Osteocyte (in vitro differentiated cells): ENCODE results near the gene BLOC1S1. TPM values are rescaled to one million over a fixed set of nuclear protein-coding genes. Genes with fewer than 3 reads are reported as not detected.

ENCODE experiments used
- DNase-seq: peaks from one replicate; pipeline ENCODE4 v3.0.0; 2021; ENCODE audit warnings: mixed read lengths; ENCODE audit not compliant: unreplicated experiment; ENCODE audit errors: extremely low spot score
- H3K27ac Mint-ChIP-seq: one replicate; pipeline ENCODE4 v1.8.0; 2021; ENCODE audit warnings: mild to moderate bottlenecking, mixed read lengths; ENCODE audit not compliant: unreplicated experiment
- H3K27me3 Mint-ChIP-seq: one replicate; pipeline ENCODE4 v1.8.0; 2021; ENCODE audit warnings: mixed read lengths; ENCODE audit not compliant: unreplicated experiment
- H3K36me3 Mint-ChIP-seq: one replicate; pipeline ENCODE4 v1.8.0; 2021; ENCODE audit warnings: mixed read lengths; ENCODE audit not compliant: unreplicated experiment
- H3K4me1 Mint-ChIP-seq: one replicate; pipeline ENCODE4 v1.8.0; 2021; ENCODE audit warnings: mixed read lengths; ENCODE audit not compliant: unreplicated experiment
- H3K4me3 Mint-ChIP-seq: one replicate; pipeline ENCODE4 v1.8.0; 2021; ENCODE audit warnings: mild to moderate bottlenecking, moderate library complexity, mixed read lengths; ENCODE audit not compliant: unreplicated experiment
- H3K9me3 Mint-ChIP-seq: one replicate; pipeline ENCODE4 v1.8.0; 2021; ENCODE audit warnings: mixed read lengths; ENCODE audit not compliant: unreplicated experiment
- CTCF ChIP-seq: fragments of 200-600 bp; sonication (generic); IDR thresholded peaks from 2 replicates; pipeline ENCODE4 v1.5.0; 2021; ENCODE audit warnings: antibody characterized with exemption, mild to moderate bottlenecking, moderate library complexity
- total RNA-seq: library from RNA; stranded (reverse); gene quantifications from 2 replicates; pipeline ENCODE4 v1.2.1, GENCODE V29; 2021

Gene BLOC1S1
- total RNA-seq, 1 donor from 2014 or later = 103 TPM

- no peak for DNase-seq
- peak; percentile 63 for TF ChIP-seq CTCF
Measured at GRCh38 chr12:55720894-55721444, 5.1 kb downstream of the BLOC1S1 start.

DNA sequence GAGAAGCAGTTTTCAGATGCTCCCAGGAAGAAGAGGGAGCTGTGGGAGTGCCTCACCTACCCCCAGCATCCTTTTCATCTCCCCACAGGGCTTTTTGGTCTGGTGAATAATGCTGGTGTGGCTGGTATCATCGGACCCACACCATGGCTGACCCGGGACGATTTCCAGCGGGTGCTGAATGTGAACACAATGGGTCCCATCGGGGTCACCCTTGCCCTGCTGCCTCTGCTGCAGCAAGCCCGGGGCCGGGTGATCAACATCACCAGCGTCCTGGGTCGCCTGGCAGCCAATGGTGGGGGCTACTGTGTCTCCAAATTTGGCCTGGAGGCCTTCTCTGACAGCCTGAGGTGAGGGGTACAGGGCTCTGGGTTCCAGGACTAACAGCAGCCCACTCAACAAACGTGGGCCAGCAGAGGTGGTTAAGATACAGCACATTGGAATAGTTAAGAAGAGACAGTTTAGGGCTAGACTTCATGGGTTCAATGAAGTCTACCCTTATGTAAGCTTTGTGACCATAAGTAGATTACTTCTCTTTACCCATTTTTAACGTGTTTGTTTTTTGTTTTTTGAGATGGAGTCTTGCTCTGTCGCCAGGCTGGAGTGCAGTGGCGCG, 5.9 kb downstream of the BLOC1S1 start:
- no peak for TF ChIP-seq CTCF
- DNase-seq = no peak
- H3K4me1 Mint-ChIP-seq = peaks cover 60% of the 10 kb centered on the region
- peak overlapping the region; percentile 50 for H3K27ac Mint-ChIP-seq
- H3K4me3 Mint-ChIP-seq = no peak overlapping the region
- H3K27me3 Mint-ChIP-seq = no peaks in the 10 kb centered on the region
- H3K9me3 Mint-ChIP-seq = no peaks in the 10 kb centered on the region
- H3K36me3 Mint-ChIP-seq = peaks cover 21% of the 10 kb centered on the region

More at GRCh38 chr12:55720894-55721444, 5.1 kb downstream of the BLOC1S1 start:
- Mint-ChIP-seq H3K4me3 (no peak overlapping the region), H3K36me3 (peaks cover 16% of the 10 kb centered on the region), H3K9me3 (no peaks in the 10 kb centered on the region), H3K27ac (peak overlapping the region; percentile 72), H3K4me1 (peaks cover 57% of the 10 kb centered on the region), H3K27me3 (no peaks in the 10 kb centered on the region)

DNA sequence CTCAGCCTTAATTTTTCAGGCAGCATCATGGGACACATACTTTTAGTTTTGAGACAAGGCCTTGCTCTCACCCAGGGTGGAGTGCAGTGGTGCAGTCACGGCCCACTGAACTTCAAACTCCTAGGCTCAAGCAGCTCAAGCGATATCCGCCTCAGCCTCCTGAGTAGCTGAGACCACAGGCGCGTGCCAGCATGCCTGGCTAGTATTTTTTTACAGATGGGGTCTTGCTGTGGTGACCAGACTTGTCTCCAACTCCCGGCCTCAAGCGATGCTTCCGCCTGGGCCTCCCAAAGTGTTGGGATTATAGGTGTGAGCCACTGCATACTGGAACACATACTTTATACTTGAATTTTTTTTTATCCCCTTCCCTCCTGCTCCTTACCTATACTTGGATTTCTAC, 7.1 kb downstream of the BLOC1S1 start:
- no peak for DNase-seq
- peaks cover 25% of the 10 kb centered on the region for H3K36me3 Mint-ChIP-seq
- H3K4me3 Mint-ChIP-seq = no peak overlapping the region
- no peaks in the 10 kb centered on the region for H3K27me3 Mint-ChIP-seq
- H3K4me1 Mint-ChIP-seq = peaks cover 60% of the 10 kb centered on the region
- H3K27ac Mint-ChIP-seq = peak overlapping the region; percentile 47
- no peaks in the 10 kb centered on the region for H3K9me3 Mint-ChIP-seq
- no peak for TF ChIP-seq CTCF

DNA sequence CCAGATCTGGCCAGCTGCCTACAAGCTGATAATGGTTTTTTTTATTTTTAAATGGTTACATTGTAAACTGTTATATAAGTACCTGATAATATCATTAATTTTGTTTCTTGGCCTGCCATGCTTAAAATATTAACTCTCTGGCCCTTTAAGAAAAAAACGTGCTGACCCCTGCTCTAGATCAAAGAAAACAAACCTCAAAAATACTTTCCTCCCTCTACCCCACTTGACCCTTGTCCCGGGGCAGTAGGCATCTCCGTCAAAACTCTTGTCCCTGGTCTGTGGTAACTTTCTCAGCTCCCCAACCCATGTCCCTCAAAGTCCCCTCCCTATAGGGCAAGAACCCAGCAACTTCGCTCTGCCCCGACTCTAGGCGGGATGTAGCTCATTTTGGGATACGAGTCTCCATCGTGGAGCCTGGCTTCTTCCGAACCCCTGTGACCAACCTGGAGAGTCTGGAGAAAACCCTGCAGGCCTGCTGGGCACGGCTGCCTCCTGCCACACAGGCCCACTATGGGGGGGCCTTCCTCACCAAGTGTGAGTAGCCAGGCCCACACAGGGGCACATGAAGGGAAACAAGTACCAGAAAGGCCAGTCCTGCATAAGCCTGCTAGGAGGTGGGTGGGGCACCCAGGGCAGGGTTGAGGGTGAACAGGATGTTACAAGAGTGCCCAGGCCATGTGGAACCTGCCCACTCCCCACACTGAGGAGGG, 7.8 kb downstream of the BLOC1S1 start:
- Mint-ChIP-seq H3K27me3 (no peaks in the 10 kb centered on the region), H3K4me3 (no peak overlapping the region), H3K9me3 (no peaks in the 10 kb centered on the region), H3K36me3 (peaks cover 25% of the 10 kb centered on the region), H3K27ac (peak overlapping the region; percentile 60), H3K4me1 (peaks cover 52% of the 10 kb centered on the region)
- no peak for TF ChIP-seq CTCF
- DNase-seq = no peak
